ENCODE data around the gene RGS18.

DNA sequence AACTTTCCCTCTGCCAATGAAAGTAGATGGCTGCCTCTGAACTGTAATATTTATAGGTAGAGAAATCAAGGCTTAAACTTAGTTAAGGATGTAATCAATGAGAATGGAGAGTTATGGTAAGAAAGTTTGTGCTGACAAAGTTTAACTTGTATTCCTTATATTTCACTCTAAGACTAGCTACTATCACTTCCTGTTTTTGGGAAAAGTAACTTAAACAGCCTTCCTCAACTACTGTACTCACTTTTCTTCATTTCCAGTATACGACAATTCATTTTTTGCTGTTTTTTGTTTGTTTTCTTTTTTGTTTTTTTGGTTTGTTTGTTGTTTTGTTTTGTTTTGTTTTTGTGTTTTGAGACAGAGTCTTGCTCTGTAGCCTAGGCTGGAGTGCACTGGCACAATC is 3.7 kb downstream of the RGS18 start:
- TF ChIP-seq, protein P1, sequence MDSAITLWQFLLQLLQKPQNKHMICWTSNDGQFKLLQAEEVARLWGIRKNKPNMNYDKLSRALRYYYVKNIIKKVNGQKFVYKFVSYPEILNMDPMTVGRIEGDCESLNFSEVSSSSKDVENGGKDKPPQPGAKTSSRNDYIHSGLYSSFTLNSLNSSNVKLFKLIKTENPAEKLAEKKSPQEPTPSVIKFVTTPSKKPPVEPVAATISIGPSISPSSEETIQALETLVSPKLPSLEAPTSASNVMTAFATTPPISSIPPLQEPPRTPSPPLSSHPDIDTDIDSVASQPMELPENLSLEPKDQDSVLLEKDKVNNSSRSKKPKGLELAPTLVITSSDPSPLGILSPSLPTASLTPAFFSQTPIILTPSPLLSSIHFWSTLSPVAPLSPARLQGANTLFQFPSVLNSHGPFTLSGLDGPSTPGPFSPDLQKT (CRISPR knock-in tag; IDR thresholded peaks at IDR 0.05; ENCODE audit: borderline replicate concordance): no peak
- no peak for TF ChIP-seq ESRRA (CRISPR knock-in tag; IDR thresholded peaks at IDR 0.05; ENCODE audit: low read depth)
